ENCODE data around the gene DLL3. TPM values are rescaled to one million over a fixed set of nuclear protein-coding genes. Genes with fewer than 3 reads are reported as not detected.

Gene DLL3
- polyA plus RNA-seq, 3 donors from 2014 or later: not detected

Other genes starting within 250 kb of the DLL3 start
- gene IFNL2, start 230.6 kb upstream of the DLL3 start, polyA plus RNA-seq: not detected
- 1 to 10 TPM; 2.2 to 4.8 (median 2.3) TPM for gene IFNL1, start 202.5 kb upstream of the DLL3 start, polyA plus RNA-seq
- 10 to 100 TPM in 1 of 3 donors, 1 to 10 TPM in 2; 4.8 to 16.0 (median 5.4) TPM for gene LRFN1, start 178.1 kb upstream of the DLL3 start, polyA plus RNA-seq
- 1,000 to 10,000 TPM in 2 of 3 donors, 100 to 1,000 TPM in 1; 990 to 1,609 (median 1,254) TPM for gene GMFG, start 162.9 kb upstream of the DLL3 start, polyA plus RNA-seq
- gene SAMD4B, start 156.5 kb upstream of the DLL3 start, polyA plus RNA-seq: 10 to 100 TPM in 1 of 3 donors, 1 to 10 TPM in 2; 2.9 to 17.8 (median 3.9) TPM
- gene PAF1, start 107.8 kb upstream of the DLL3 start, polyA plus RNA-seq: 10 to 100 TPM; 18.9 to 48.1 (median 31.6) TPM
- gene MED29, start 107.6 kb upstream of the DLL3 start, polyA plus RNA-seq: 10 to 100 TPM; 41.6 to 64.7 (median 41.8) TPM
- gene ZFP36, start 92.1 kb upstream of the DLL3 start, polyA plus RNA-seq: 100 to 1,000 TPM; 305 to 745 (median 318) TPM
- gene PLEKHG2, start 86.3 kb upstream of the DLL3 start, polyA plus RNA-seq: 1 to 10 TPM in 2 of 3 donors, not detected in 1; 3.7 to 4.3 TPM
- gene RPS16, start 63.0 kb upstream of the DLL3 start, polyA plus RNA-seq: 1,000 to 10,000 TPM in 1 of 3 donors, 100 to 1,000 TPM in 2; 733 to 1,627 (median 903) TPM
- 100 to 1,000 TPM in 1 of 3 donors, 10 to 100 TPM in 2; 30.5 to 114 (median 67.0) TPM for gene SUPT5H, start 53.4 kb upstream of the DLL3 start, polyA plus RNA-seq
- gene TIMM50, start 18.1 kb upstream of the DLL3 start, polyA plus RNA-seq: 10 to 100 TPM; 50.4 to 65.2 (median 58.6) TPM
- gene SELENOV, start 16.2 kb downstream of the DLL3 start, polyA plus RNA-seq: not detected
- 1 to 10 TPM; 5.4 to 6.9 (median 5.7) TPM for gene EID2B, start 33.9 kb downstream of the DLL3 start, polyA plus RNA-seq
- 10 to 100 TPM; 22.1 to 24.9 (median 22.6) TPM for gene EID2, start 41.2 kb downstream of the DLL3 start, polyA plus RNA-seq
- not detected for gene LGALS13, start 103.6 kb downstream of the DLL3 start, polyA plus RNA-seq
- not detected for gene LGALS16, start 157.0 kb downstream of the DLL3 start, polyA plus RNA-seq
- gene LGALS14, start 205.5 kb downstream of the DLL3 start, polyA plus RNA-seq: not detected
- 10 to 100 TPM in 1 of 3 donors, 1 to 10 TPM in 2; 2.4 to 12.8 (median 3.8) TPM for gene CLC, start 239.1 kb downstream of the DLL3 start, polyA plus RNA-seq

Measured in immature natural killer cell (primary cell).